ENCODE results near the gene JUNB.

DNA sequence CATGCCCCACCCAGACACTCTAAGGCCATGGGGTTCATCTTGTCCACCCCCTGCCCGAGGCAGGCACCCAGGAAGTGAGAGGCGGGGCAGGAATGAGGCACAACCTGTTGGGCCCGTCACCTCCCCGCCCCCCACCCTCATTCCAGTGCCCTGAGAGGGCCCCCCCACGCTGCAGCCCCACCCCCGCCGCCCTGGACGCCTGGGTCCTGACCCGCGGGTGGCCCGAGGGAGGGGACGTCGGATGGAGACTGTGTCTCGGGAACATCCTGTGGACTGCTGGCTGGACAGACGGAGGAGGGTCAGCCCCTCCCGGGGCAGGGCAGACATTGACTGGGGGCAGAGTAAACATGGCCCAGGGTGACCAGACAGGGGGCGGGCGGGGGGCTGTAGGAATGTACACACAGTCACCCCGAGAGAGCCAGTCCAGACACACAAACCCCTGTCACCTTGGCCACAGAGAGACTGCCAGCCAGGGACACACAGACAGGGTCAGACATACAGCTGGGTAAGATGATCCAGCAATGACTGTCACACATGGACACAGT, 7.4 kb upstream of the JUNB start:
- TF ChIP-seq POLR2AphosphoS5 (IDR thresholded peaks at IDR 0.05; ENCODE audit: low read length) (peak; percentile 3), CHD2 (IDR thresholded peaks at IDR 0.05; ENCODE audit: borderline replicate concordance, low read depth, low read length) (no peak), JUND (IDR thresholded peaks at IDR 0.05; ENCODE audit: low read depth, low read length) (no peak), ZBTB11 (CRISPR knock-in tag; IDR thresholded peaks at IDR 0.05) (no peak), CTCF (IDR thresholded peaks at IDR 0.05 in 2 of 3, conservative IDR thresholded peaks at IDR 0.05 in 1 of 3; ENCODE audit: control insufficient read depth in 2 of 3, extremely low read depth in 1 of 3, insufficient read depth in 1 of 3, low read depth in 3 of 3, low read length in 3 of 3) (no peak), SIX5 (IDR thresholded peaks at IDR 0.05; ENCODE audit: low read depth, low read length, severe bottlenecking) (no peak), EGR1 (IDR thresholded peaks at IDR 0.05; ENCODE audit: borderline replicate concordance in 1 of 2, low read depth in 2 of 2, low read length in 2 of 2) (no peak), USF1 (IDR thresholded peaks at IDR 0.05; ENCODE audit: borderline replicate concordance, extremely low read length, insufficient read depth, low read depth, low read length) (no peak), JUNB (IDR thresholded peaks at IDR 0.05) (no peak)

Data from GM12878 (cell line).